Adrenal gland (tissue), 19 donors: ENCODE data around the gene CXorf66. TPM values are rescaled to one million over a fixed set of nuclear protein-coding genes. Genes with fewer than 3 reads are reported as not detected.

ENCODE experiments used
- DNase-seq, 7 donors: peaks; one replicate each; pipeline ENCODE4 v3.0.0-alpha.2; 2019 to 2020
- H3K27ac ChIP-seq, 5 donors: fragments of 200-600 bp; sonication (generic) in 4 of 5; 1 replicate in 3 of 5; 2 replicates in 2 of 5; pipeline versions ENCODE4 v1.5.1 to v1.8.0; 2016 to 2020; ENCODE audit warnings: mild to moderate bottlenecking in 1 of 5
- H3K27me3 ChIP-seq: fragments of 200-600 bp; 2 replicates; pipeline ENCODE4 v1.8.0; 2021
- H3K36me3 ChIP-seq, 2 donors: fragments of 200-600 bp; replicated peaks in 1 of 2; 1 replicate in 1 of 2; 2 replicates in 1 of 2; pipeline versions ENCODE4 v1.5.1 to v1.8.0; 2018 to 2022
- H3K4me1 ChIP-seq, 2 donors: fragments of 200-600 bp; replicated peaks in 1 of 2; 1 replicate in 1 of 2; 2 replicates in 1 of 2; pipeline versions ENCODE4 v1.5.1 to v1.8.0; 2018 to 2021
- H3K4me3 ChIP-seq, 4 donors: fragments of 200-600 bp; sonication (generic) in 3 of 4; one replicate each; pipeline ENCODE4 v1.5.1; 2016 to 2018
- H3K9me3 ChIP-seq, 3 donors: fragments of 200-600 bp; sonication (generic) in 1 of 3; replicated peaks in 1 of 3; 1 replicate in 2 of 3; 2 replicates in 1 of 3; pipeline versions ENCODE4 v1.5.1 to v1.8.0; 2016 to 2021
- CTCF ChIP-seq, 6 experiments: fragments of 450-650 bp in 4 of 6; fragments of 200-600 bp in 2 of 6; sonication (generic) in 1 of 6; IDR thresholded peaks; 1 replicate in 5 of 6; 2 replicates in 1 of 6; pipeline versions ENCODE4 v1.5.1 to v1.8.0; 2016 to 2021; ENCODE audit warnings: antibody characterized with exemption in 6 of 6, mild to moderate bottlenecking in 2 of 6, moderate library complexity in 1 of 6
- POLR2A ChIP-seq, 2 donors: fragments of 450-650 bp; IDR thresholded peaks; one replicate each; pipeline ENCODE4 v1.6.1; 2017; ENCODE audit warnings: antibody characterized with exemption in 2 of 2, mild to moderate bottlenecking in 2 of 2, moderate library complexity in 1 of 2
- whole genome bisulfite sequencing, 4 donors: extraction: QIAGEN DNeasy Blood & Tissue Kit in 2 of 4; methylation state at CpG; one replicate each; pipeline versions ENCODE4 v1.1.5 to v1.1.7; 2013 to 2017; 5-methylcytosine and 5-hydroxymethylcytosine counted together
- intact Hi-C, 2 donors: fragments of 100-400 bp; cut with DNase I; formaldehyde crosslinking; loops; one replicate each; pipeline versions ENCODE4 v1.14.1 to v1.15.0; 2022 to 2023
- long read RNA-seq, 10 donors: library from polyadenylated mRNA in 3 of 10; unstranded in 2 of 10; stranded (forward) in 1 of 10; transcript quantifications; one replicate each; pipeline ENCODE4 v2.0.0 and lab custom pipeline, GENCODE V29; 2021 to 2026
- polyA plus RNA-seq, 3 donors: library from polyadenylated mRNA; stranded (reverse); fragments of 200-250 nt in 2 of 3; fragments of 350-450 nt in 1 of 3; fragmentation: Illumina TruSeq in 1 of 3; extraction: RNeasy Lipid Tissue Mini Kit (QIAGEN cat#74804) in 1 of 3; gene quantifications; one replicate each; pipeline ENCODE4 v1.2.3, GENCODE V29; 2013 to 2014
- total RNA-seq, 9 donors: library from RNA; depleted of rRNA in 4 of 9; stranded (reverse); fragments of >200 nt in 4 of 9; fragments of 120-200 nt in 1 of 9; fragmentation: NEBNext Ultra II Directional in 1 of 9; extraction: Animal tissue kit (Norgen Biotek cat#: 25700) in 1 of 9; gene quantifications; one replicate each; pipeline versions ENCODE4 v1.1.0 to v1.2.4, GENCODE V29; 2013 to 2023
- donor health status: healthy with polysubstance abuse.
- donor health status: Bipolar disorder and iron deficiency.
- donor health status: DM: yes; HTN: yes; CAD: no.
- donor health status: DM: no; HTN: no; CAD: no.
- donor health status: DM: no; HTN: no; CAD: no.
- donor health status: DM: yes; HTN: yes; CAD: no.

Gene CXorf66
- total RNA-seq (not detected), polyA plus RNA-seq (not detected)
- long read RNA-seq, donor 1 = 0 reads
- long read RNA-seq, donor 2 = 0 reads
- long read RNA-seq, donor 3 = 0 reads
- long read RNA-seq, donor 4 = 0 reads
- long read RNA-seq, donor 5 = 0 reads
- long read RNA-seq, donor 6 = 0 reads
- long read RNA-seq, donor 7 = 0 reads
- long read RNA-seq, donor 8 = 0 reads
- long read RNA-seq, donor 9 = 0 reads
- long read RNA-seq, donor 10 = 0 reads

- H3K27ac ChIP-seq = no peak within 1 kb of the TSS
- no peaks in the 10 kb centered on the region for H3K36me3 ChIP-seq
- no peak for TF ChIP-seq POLR2A (IDR thresholded peaks at IDR 0.05)
- no peak for TF ChIP-seq CTCF (IDR thresholded peaks at IDR 0.05)
- H3K4me3 ChIP-seq = no peak within 1 kb of the TSS
- H3K9me3 ChIP-seq = no peaks in the 10 kb centered on the region
- intact Hi-C loops = no loop called here
- DNase-seq = no peak
- no peaks in the 10 kb centered on the region for H3K27me3 ChIP-seq
- 71 to 90% (median 88%) methylated on average over 4 to 7 of the region's 7 CpGs for WGBS, 4 donors
- H3K4me1 ChIP-seq = no peaks in the 10 kb centered on the region
Observed at GRCh38 chrX:139965421-139965820, at the start of gene CXorf66. Gene CXorf66 (minus strand): TSS chrX:139965521. CDS start chrX:139965496, 25 bp downstream.

GRCh38 chrX:139982856-139983255 lies 17.5 kb upstream of the CXorf66 start:
- WGBS, 4 donors = 59 to 78% (median 63%) methylated on average over 3 of the region's 3 CpGs
- intact Hi-C loops = no loop called here
- Histone ChIP-seq H3K27ac (no peak overlapping the region), H3K4me3 (no peak overlapping the region), H3K27me3 (no peaks in the 10 kb centered on the region), H3K36me3 (no peaks in the 10 kb centered on the region), H3K4me1 (no peaks in the 10 kb centered on the region), H3K9me3 (no peaks in the 10 kb centered on the region)
- no peak for DNase-seq
- TF ChIP-seq POLR2A (IDR thresholded peaks at IDR 0.05) (no peak), CTCF (IDR thresholded peaks at IDR 0.05) (no peak)

GRCh38 chrX:139974471-139974870 lies 9.2 kb upstream of the CXorf66 start:
- Histone ChIP-seq H3K27ac (no peak overlapping the region), H3K4me3 (no peak overlapping the region), H3K36me3 (no peaks in the 10 kb centered on the region), H3K27me3 (peaks cover 13% of the 10 kb centered on the region), H3K4me1 (no peaks in the 10 kb centered on the region), H3K9me3 (no peaks in the 10 kb centered on the region)
- no peak for DNase-seq
- intact Hi-C loops = no loop called here
- 74 to 89% (median 81%) methylated on average over 3 of the region's 3 CpGs for WGBS, 4 donors
- TF ChIP-seq CTCF (IDR thresholded peaks at IDR 0.05) (no peak), POLR2A (IDR thresholded peaks at IDR 0.05) (no peak)

- DNase-seq = no peak
- TF ChIP-seq CTCF (IDR thresholded peaks at IDR 0.05) = no peak
- TF ChIP-seq POLR2A (IDR thresholded peaks at IDR 0.05) = no peak
- Histone ChIP-seq H3K9me3 (no peaks in the 10 kb centered on the region), H3K27me3 (peaks cover 13% of the 10 kb centered on the region), H3K4me3 (no peak overlapping the region), H3K4me1 (no peaks in the 10 kb centered on the region), H3K36me3 (no peaks in the 10 kb centered on the region), H3K27ac (no peak overlapping the region)
- WGBS, 4 donors = 64 to 71% (median 68%) methylated on average over 6 of the region's 6 CpGs
- intact Hi-C loops = no loop called here
Observed at GRCh38 chrX:139972629-139973624, 7.6 kb upstream of the CXorf66 start.
